Measurements from ENCODE around the gene LMNB1.
A peak's percentile ranks its signal among the peaks of the same experiment; 100 is the strongest.
"Not testable (repeated sequence)": the region's sequence is repeated elsewhere in the genome, so short reads cannot be mapped to it uniquely, and the experiment has no call there.

The LMNB1 gene

GRCh38 chr5:126778675-126779403 lies 1.9 kb downstream of the LMNB1 start:
- Histone ChIP-seq H3K4me1 (ENCODE audit: control insufficient read depth, insufficient read depth, low read length, poor library complexity, severe bottlenecking) (peaks cover 16% of the 10 kb centered on the region), H3K9me3 (ENCODE audit: control insufficient read depth, low read length) (no peaks in the 10 kb centered on the region), H3K36me3 (ENCODE audit: control insufficient read depth, insufficient read depth, low read length) (no peaks in the 10 kb centered on the region), H3K27ac (ENCODE audit: insufficient read depth, low read length, poor library complexity, severe bottlenecking) (peak overlapping the region; percentile 96), H3K4me3 (ENCODE audit: insufficient read depth, low read depth, low read length, poor library complexity, severe bottlenecking) (peak overlapping the region; percentile 73), H3K27me3 (replicated peaks; ENCODE audit: control insufficient read depth, insufficient read depth, low read length, poor library complexity, severe bottlenecking) (no peaks in the 10 kb centered on the region)
- no peak for DNase-seq

- H3K27me3 ChIP-seq (replicated peaks; ENCODE audit: control insufficient read depth, insufficient read depth, low read length, poor library complexity, severe bottlenecking) = no peaks in the 10 kb centered on the region
- no peaks in the 10 kb centered on the region for H3K9me3 ChIP-seq (ENCODE audit: control insufficient read depth, low read length)
- H3K4me3 ChIP-seq (ENCODE audit: insufficient read depth, low read depth, low read length, poor library complexity, severe bottlenecking) = peak overlapping the region; percentile 31
- DNase-seq = peak in 2 of 3 donors; percentile 13 to 28
- no peak overlapping the region for H3K27ac ChIP-seq (ENCODE audit: insufficient read depth, low read length, poor library complexity, severe bottlenecking)
- peaks cover 16% of the 10 kb centered on the region for H3K4me1 ChIP-seq (ENCODE audit: control insufficient read depth, insufficient read depth, low read length, poor library complexity, severe bottlenecking)
- no peaks in the 10 kb centered on the region for H3K36me3 ChIP-seq (ENCODE audit: control insufficient read depth, insufficient read depth, low read length)
Measured at GRCh38 chr5:126780165-126780827, 3.4 kb downstream of the LMNB1 start.

GRCh38 chr5:126788409-126788808 lies 11.5 kb downstream of the LMNB1 start:
- not testable (repeated sequence) for DNase-seq; H3K27ac ChIP-seq (ENCODE audit: insufficient read depth, low read length, poor library complexity, severe bottlenecking); H3K9me3 ChIP-seq (ENCODE audit: control insufficient read depth, low read length); H3K4me1 ChIP-seq (ENCODE audit: control insufficient read depth, insufficient read depth, low read length, poor library complexity, severe bottlenecking); H3K36me3 ChIP-seq (ENCODE audit: control insufficient read depth, insufficient read depth, low read length); H3K27me3 ChIP-seq (replicated peaks; ENCODE audit: control insufficient read depth, insufficient read depth, low read length, poor library complexity, severe bottlenecking); H3K4me3 ChIP-seq (ENCODE audit: insufficient read depth, low read depth, low read length, poor library complexity, severe bottlenecking)

GRCh38 chr5:126793097-126793496 lies 16.2 kb downstream of the LMNB1 start:
- no peaks in the 10 kb centered on the region for H3K9me3 ChIP-seq (ENCODE audit: control insufficient read depth, low read length)
- no peak overlapping the region for H3K4me3 ChIP-seq (ENCODE audit: insufficient read depth, low read depth, low read length, poor library complexity, severe bottlenecking)
- no peaks in the 10 kb centered on the region for H3K36me3 ChIP-seq (ENCODE audit: control insufficient read depth, insufficient read depth, low read length)
- no peak overlapping the region for H3K27ac ChIP-seq (ENCODE audit: insufficient read depth, low read length, poor library complexity, severe bottlenecking)
- no peaks in the 10 kb centered on the region for H3K4me1 ChIP-seq (ENCODE audit: control insufficient read depth, insufficient read depth, low read length, poor library complexity, severe bottlenecking)
- H3K27me3 ChIP-seq (replicated peaks; ENCODE audit: control insufficient read depth, insufficient read depth, low read length, poor library complexity, severe bottlenecking) = no peaks in the 10 kb centered on the region
- no peak for DNase-seq

GRCh38 chr5:126793648-126794047 lies 16.7 kb downstream of the LMNB1 start:
- not testable (repeated sequence) for H3K36me3 ChIP-seq (ENCODE audit: control insufficient read depth, insufficient read depth, low read length); H3K4me3 ChIP-seq (ENCODE audit: insufficient read depth, low read depth, low read length, poor library complexity, severe bottlenecking); H3K27ac ChIP-seq (ENCODE audit: insufficient read depth, low read length, poor library complexity, severe bottlenecking); H3K9me3 ChIP-seq (ENCODE audit: control insufficient read depth, low read length); H3K4me1 ChIP-seq (ENCODE audit: control insufficient read depth, insufficient read depth, low read length, poor library complexity, severe bottlenecking); DNase-seq; H3K27me3 ChIP-seq (replicated peaks; ENCODE audit: control insufficient read depth, insufficient read depth, low read length, poor library complexity, severe bottlenecking)

- no peaks in the 10 kb centered on the region for H3K27me3 ChIP-seq (replicated peaks; ENCODE audit: control insufficient read depth, insufficient read depth, low read length, poor library complexity, severe bottlenecking)
- H3K4me3 ChIP-seq (ENCODE audit: insufficient read depth, low read depth, low read length, poor library complexity, severe bottlenecking) = no peak overlapping the region
- H3K9me3 ChIP-seq (ENCODE audit: control insufficient read depth, low read length) = no peaks in the 10 kb centered on the region
- H3K36me3 ChIP-seq (ENCODE audit: control insufficient read depth, insufficient read depth, low read length) = no peaks in the 10 kb centered on the region
- no peak overlapping the region for H3K27ac ChIP-seq (ENCODE audit: insufficient read depth, low read length, poor library complexity, severe bottlenecking)
- DNase-seq = no peak
- no peaks in the 10 kb centered on the region for H3K4me1 ChIP-seq (ENCODE audit: control insufficient read depth, insufficient read depth, low read length, poor library complexity, severe bottlenecking)
Measured at GRCh38 chr5:126794157-126794828, 17.4 kb downstream of the LMNB1 start.

GRCh38 chr5:126799780-126800179 lies 22.8 kb downstream of the LMNB1 start:
- no peaks in the 10 kb centered on the region for H3K9me3 ChIP-seq (ENCODE audit: control insufficient read depth, low read length)
- no peak overlapping the region for H3K27ac ChIP-seq (ENCODE audit: insufficient read depth, low read length, poor library complexity, severe bottlenecking)
- DNase-seq = no peak
- no peak overlapping the region for H3K4me3 ChIP-seq (ENCODE audit: insufficient read depth, low read depth, low read length, poor library complexity, severe bottlenecking)
- no peaks in the 10 kb centered on the region for H3K4me1 ChIP-seq (ENCODE audit: control insufficient read depth, insufficient read depth, low read length, poor library complexity, severe bottlenecking)
- no peaks in the 10 kb centered on the region for H3K27me3 ChIP-seq (replicated peaks; ENCODE audit: control insufficient read depth, insufficient read depth, low read length, poor library complexity, severe bottlenecking)
- no peaks in the 10 kb centered on the region for H3K36me3 ChIP-seq (ENCODE audit: control insufficient read depth, insufficient read depth, low read length)

GRCh38 chr5:126801174-126801991 lies 24.4 kb downstream of the LMNB1 start:
- Histone ChIP-seq H3K9me3 (ENCODE audit: control insufficient read depth, low read length) (no peaks in the 10 kb centered on the region), H3K27ac (ENCODE audit: insufficient read depth, low read length, poor library complexity, severe bottlenecking) (no peak overlapping the region), H3K36me3 (ENCODE audit: control insufficient read depth, insufficient read depth, low read length) (no peaks in the 10 kb centered on the region), H3K27me3 (replicated peaks; ENCODE audit: control insufficient read depth, insufficient read depth, low read length, poor library complexity, severe bottlenecking) (no peaks in the 10 kb centered on the region), H3K4me1 (ENCODE audit: control insufficient read depth, insufficient read depth, low read length, poor library complexity, severe bottlenecking) (no peaks in the 10 kb centered on the region), H3K4me3 (ENCODE audit: insufficient read depth, low read depth, low read length, poor library complexity, severe bottlenecking) (no peak overlapping the region)
- no peak for DNase-seq

GRCh38 chr5:126801992-126802294 lies 25.0 kb downstream of the LMNB1 start:
- Histone ChIP-seq H3K36me3 (ENCODE audit: control insufficient read depth, insufficient read depth, low read length) (no peaks in the 10 kb centered on the region), H3K9me3 (ENCODE audit: control insufficient read depth, low read length) (no peaks in the 10 kb centered on the region)
- DNase-seq = no peak

More at GRCh38 chr5:126801992-126802294, 25.0 kb downstream of the LMNB1 start:
- no peak overlapping the region for H3K4me3 ChIP-seq (ENCODE audit: insufficient read depth, low read depth, low read length, poor library complexity, severe bottlenecking)
- H3K27ac ChIP-seq (ENCODE audit: insufficient read depth, low read length, poor library complexity, severe bottlenecking) = no peak overlapping the region
- no peaks in the 10 kb centered on the region for H3K4me1 ChIP-seq (ENCODE audit: control insufficient read depth, insufficient read depth, low read length, poor library complexity, severe bottlenecking)
- H3K27me3 ChIP-seq (replicated peaks; ENCODE audit: control insufficient read depth, insufficient read depth, low read length, poor library complexity, severe bottlenecking) = no peaks in the 10 kb centered on the region
